Hematopoietic multipotent progenitor cell treated with erythropoietin and hydrocortisone succinate and interleukin-3 and kit ligand, for 15 days (in vitro differentiated cells): ENCODE data around the gene TFAP2A.

ENCODE experiments used
- DNase-seq: peaks from one replicate; pipeline ENCODE4 v3.0.0-alpha.2; 2015; ENCODE audit warnings: low spot score

TFAP2A gene

GRCh38 chr6:10399451-10399850, 15.4 kb downstream of the TFAP2A start:
- no peak for DNase-seq

- DNase-seq, result no peak
These were observed 16.2 kb downstream of the TFAP2A start for GRCh38 chr6:10398446-10399218.

GRCh38 chr6:10397756-10398445, 17.0 kb downstream of the TFAP2A start:
- no peak for DNase-seq

- DNase-seq, result no peak
These were observed 18.1 kb downstream of the TFAP2A start for GRCh38 chr6:10396785-10397184.

- DNase-seq, result no peak
These were observed 18.9 kb downstream of the TFAP2A start for GRCh38 chr6:10395704-10396546.

- no peak for DNase-seq
These were observed 19.6 kb downstream of the TFAP2A start for GRCh38 chr6:10395171-10395703.

- no peak for DNase-seq
These were observed 21.2 kb downstream of the TFAP2A start for GRCh38 chr6:10393544-10394225.

- no peak for DNase-seq
These were observed 23.1 kb downstream of the TFAP2A start for GRCh38 chr6:10391799-10392198.

GRCh38 chr6:10391299-10391630, 23.6 kb downstream of the TFAP2A start:
- DNase-seq, result no peak

GRCh38 chr6:10390495-10391298, 24.2 kb downstream of the TFAP2A start:
- no peak for DNase-seq

- DNase-seq, result no peak
These were observed 25.0 kb downstream of the TFAP2A start for GRCh38 chr6:10389739-10390494.

- DNase-seq, result no peak
These were observed 27.9 kb downstream of the TFAP2A start for GRCh38 chr6:10386756-10387654.

GRCh38 chr6:10386220-10386619, 28.7 kb downstream of the TFAP2A start:
- DNase-seq, result no peak

- no peak for DNase-seq
These were observed 29.2 kb downstream of the TFAP2A start for GRCh38 chr6:10385524-10386132.

GRCh38 chr6:10384610-10385523, 30.0 kb downstream of the TFAP2A start:
- no peak for DNase-seq

- no peak for DNase-seq
These were observed 30.7 kb downstream of the TFAP2A start for GRCh38 chr6:10384091-10384609.

GRCh38 chr6:10383331-10384090, 31.4 kb downstream of the TFAP2A start:
- DNase-seq, result no peak
